NCI-H2107 (cell line): Measurements from ENCODE around the gene RAC2.
"Not testable (repeated sequence)": the region's sequence is repeated elsewhere in the genome, so short reads cannot be mapped to it uniquely, and the experiment has no call there.

Experiments
- DNase-seq: peaks from one replicate; lab custom pipeline; 2025; lab: John Stamatoyannopoulos, UW

Gene RAC2

GRCh38 chr22:37234736-37235711 is 9.0 kb downstream of the RAC2 start:
- DNase-seq: no peak

DNA sequence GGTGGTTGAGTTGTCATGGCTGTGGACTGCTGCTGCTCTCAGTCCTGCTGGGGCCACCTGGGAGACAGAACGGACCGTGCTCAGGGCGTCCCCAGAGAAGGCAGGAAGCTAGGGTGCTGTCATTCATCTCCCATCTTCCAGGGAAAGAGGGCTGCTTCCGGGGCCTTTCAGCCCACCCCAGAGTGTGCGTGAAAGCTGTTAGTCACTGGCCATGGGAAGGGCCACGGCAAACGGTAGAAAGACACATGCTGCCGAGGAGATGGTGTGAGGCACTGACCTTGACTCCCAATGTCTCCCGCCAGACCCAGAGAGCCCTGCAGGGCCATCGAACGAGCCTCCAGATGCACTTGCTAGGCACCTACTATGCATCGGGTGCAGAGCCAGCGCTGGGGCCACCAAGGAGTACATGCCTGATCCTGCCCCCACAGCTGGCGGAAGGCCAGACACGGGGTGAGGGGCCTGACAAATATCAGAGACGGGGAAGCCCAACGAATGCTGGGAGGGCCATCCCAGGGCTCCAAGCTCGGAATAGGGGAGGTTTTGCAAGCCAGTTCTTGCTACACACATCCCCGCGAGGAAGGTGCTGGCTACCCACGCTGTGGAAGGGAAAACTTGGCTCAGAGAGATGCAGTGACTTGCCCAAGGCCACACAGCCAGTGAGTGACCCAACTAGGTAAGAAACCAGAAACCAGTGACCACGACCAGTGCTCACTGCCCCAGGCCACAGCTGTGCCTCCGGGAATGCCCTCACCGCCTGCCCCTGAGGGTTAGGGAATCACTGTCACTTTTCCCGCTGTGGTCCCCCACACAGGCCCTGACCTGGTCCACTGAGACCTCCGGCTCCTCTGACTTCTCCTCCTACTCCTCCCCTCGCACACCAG is 10.1 kb downstream of the RAC2 start:
- no peak for DNase-seq

- not testable (repeated sequence) for DNase-seq
Measured at GRCh38 chr22:37233371-37233750, 10.7 kb downstream of the RAC2 start.

GRCh38 chr22:37232140-37232998 is 11.7 kb downstream of the RAC2 start:
- DNase-seq: no peak

DNA sequence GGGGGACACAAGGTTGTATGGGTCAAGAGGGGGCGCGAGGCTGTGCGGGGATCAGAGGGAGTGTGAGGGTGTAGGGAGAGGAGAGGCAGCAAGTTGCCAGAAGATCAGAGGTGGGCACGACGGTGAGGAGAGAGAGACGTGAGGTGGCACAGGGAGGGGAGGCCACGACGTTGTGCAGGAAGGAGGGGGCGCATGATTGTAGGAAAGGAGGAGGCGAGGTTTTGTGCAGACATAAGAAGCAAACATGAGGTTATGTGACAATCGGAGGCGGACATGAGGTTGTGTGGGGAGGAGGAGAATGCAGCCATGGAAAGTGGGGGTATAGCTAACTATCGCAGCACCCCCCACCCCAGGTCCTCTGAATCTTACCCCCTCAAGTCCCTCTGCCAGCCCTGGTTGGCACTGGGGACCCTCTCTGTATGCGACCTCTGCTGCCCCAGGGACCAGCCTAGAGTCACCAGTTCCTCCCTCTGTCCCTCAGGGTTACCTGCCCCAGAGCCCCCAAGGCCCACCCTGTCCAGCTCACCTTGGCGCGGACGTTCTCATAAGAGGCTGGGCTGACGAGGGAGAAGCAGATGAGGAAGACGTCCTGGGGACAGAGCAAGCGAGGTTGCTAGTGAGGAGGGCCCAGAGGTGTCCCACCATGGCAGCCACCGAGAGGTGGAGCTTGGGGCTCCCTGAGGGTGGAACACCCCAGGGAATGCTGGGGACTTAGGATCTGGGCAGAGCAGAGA is 12.5 kb downstream of the RAC2 start:
- DNase-seq: no peak

DNA sequence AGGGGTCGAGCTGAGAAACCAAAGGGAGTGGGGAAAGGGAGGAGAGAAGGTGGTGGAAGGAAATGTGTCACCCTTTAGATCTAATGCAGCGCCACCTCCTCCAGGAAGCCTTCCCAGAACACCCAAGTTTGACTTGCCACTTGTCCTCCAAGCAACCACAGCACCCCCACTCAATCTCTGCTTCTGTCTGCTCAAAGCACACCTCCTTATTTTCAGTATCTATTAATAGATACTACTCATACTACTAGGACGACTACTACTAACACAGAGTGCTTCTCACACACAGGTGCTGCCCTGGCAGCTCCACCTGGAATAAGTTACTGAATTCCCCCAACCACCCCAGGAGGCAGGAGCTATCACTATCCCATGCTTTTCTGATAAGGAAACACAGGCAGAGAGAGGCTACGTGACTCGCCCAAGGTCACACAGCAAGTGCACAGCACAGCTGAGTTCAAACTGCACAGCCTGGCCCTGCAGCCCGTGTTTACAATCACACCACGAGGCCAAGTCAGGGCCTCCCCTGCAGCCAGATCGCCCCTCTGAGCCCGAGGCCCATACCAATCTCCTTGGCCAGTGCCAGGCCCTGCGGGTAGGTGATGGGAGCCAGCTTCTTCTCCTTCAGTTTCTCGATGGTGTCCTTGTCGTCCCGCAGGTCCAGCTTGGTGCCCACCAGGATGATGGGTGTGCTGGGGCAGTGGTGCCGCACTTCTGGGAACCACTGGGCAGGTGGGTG is 13.2 kb downstream of the RAC2 start:
- DNase-seq: no peak

DNA sequence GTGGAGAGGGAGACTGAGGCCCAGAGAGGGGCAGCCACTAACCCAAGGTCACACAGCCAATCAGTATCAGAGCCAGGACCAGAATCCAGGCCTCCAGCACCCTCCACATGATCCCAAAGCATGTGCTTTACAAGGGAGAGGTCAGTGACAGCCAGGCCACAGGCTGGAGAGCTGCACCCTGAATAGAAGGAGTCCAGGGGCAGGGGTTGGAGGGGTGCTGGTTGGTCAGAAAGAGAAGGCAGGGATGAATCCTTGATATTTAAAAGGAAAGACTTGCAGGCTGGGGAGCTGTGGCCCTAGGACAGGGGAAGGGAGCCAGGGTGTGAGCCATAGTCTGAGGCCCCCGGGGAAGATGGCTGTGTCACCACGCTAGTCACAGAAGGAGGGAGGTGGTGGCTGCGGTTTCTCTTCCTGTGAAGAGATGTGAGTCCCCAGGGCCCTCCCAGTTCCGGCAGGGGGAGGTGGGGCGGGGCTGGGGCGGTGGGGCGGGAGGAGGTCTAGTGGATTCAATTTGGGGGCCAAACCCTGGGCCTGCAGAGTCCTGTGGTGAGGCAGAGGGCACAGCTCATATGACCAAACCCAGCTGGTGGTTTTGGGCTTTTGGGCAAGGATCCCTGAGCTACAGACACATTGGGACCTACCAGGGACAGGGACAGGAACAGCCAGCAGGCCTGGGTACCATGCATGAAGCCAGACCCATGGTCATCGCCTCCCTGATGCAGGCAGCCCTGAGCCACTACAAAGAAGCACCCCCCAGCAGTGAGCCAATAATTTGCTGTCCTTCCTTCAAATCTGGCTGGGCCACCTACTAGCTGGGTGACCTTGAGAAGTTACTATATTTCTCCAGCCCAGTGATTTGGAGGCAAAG is 14.0 kb downstream of the RAC2 start:
- no peak for DNase-seq

GRCh38 chr22:37229012-37229804 is 14.9 kb downstream of the RAC2 start:
- DNase-seq: no peak

GRCh38 chr22:37228106-37229011 is 15.7 kb downstream of the RAC2 start:
- DNase-seq: no peak

DNA sequence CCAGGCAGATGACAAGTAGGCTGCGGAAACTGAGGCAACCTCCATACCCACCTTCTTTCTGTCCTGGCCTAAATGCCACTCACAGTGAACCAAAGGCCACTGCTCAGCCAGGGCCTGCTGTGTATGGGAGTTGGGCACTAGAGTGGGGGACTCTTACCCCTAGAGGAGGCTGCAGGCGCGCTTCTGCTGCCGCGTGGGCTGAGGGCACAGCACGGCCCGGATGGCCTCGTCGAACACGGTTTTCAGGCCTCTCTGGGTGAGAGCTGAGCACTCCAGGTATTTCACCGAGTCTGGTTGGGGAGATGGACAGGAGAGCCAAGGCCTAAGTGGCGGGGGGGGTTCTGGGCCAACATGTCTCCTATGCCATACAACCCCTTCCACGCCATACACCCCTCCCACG is 17.6 kb downstream of the RAC2 start:
- no peak for DNase-seq

DNA sequence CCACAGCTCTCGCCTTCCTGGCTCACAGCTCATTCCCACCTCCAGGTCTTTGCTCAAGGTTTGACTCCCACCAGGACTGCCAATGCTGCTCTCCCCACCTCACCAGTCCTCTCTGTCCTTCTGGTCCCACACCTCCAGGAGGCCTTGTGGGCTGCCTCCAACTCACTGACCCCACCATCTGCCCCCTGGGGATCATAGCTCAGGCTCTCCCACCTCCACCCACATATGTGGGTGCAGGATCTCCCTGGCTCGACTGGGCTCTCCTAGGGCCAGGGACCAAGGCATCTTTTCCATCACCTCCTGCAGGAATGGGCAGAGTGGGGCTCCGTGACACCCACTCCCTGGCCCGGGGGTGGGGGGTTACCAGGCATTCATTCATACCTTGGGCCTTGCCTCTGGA is 18.0 kb downstream of the RAC2 start:
- no peak for DNase-seq

GRCh38 chr22:37225481-37225880 is 18.6 kb downstream of the RAC2 start:
- no peak for DNase-seq

DNA sequence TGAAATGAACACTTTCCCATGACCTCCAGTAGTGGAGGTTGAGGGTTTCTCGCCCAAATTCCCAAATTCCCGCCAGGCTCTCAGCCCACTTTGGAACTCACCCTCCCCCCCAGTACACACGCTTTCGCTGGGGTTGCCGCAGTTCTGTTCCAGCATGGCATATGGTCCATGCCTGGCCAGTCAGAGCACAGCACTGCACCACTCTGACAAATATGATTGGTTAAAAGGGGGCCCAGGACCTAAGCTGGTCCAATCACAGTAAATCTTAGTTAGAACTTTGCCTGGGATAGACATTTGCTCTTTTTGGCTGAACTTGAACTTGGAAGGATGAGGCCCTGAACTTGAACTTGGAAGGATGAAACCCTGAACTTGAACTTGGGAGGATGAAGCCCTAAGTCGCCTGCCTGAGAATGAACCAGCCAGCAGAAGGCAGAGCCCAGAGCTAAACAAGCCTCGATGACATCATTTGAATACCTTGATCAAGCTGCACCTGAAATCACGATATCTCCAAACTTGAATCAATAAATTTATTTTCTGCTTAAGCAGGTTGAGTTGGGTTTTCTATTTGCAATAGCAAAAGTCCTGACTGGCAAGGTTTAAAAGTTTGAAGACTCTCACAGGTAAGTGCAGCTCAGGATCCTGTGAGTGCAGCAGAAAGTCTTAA is 19.2 kb downstream of the RAC2 start:
- no peak for DNase-seq

- DNase-seq: no peak
Measured at GRCh38 chr22:37223965-37224551, 20.0 kb downstream of the RAC2 start.

DNA sequence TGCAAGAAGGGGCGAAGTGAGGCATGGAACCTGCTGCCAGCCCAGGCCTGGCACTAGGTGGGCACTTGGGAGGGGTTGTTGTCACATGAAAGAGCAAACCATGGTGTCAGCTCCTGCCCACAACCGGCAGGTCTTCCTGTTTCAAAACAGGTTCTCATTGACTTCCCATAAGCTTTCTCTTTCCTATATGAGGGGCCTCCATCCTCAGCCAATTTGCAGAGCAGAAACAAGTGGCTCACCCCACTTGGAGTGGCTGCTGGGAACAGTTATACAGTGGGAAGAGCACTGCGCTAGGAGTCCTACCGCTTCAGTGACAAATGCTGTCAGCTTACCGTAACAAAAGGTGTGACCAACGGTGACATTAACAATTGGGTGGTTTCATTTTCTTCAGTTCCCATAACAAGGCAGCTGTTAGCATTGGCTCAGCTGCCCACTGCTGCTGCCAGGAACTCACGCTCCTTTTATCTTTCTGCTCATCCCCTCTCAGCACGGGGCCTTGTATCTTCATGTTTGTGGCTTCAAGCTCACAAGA is 21.6 kb downstream of the RAC2 start:
- DNase-seq: no peak
